Heart left ventricle (tissue), 16 donors: ENCODE results near the gene ZBTB9. TPM values are rescaled to one million over a fixed set of nuclear protein-coding genes. Genes with fewer than 3 reads are reported as not detected.
A peak's percentile ranks its signal among the peaks of the same experiment; 100 is the strongest.

Experiments
- ATAC-seq, 4 donors: fragments of 200-7000 bp; cut with Tn5 transposase; one replicate each; pipeline ENCODE4 v1.9.1; 2020 to 2022; ENCODE audit warnings: moderate library complexity in 4 of 4, mild to moderate bottlenecking in 3 of 4, moderate number of reproducible peaks in 1 of 4
- DNase-seq, 5 donors: peaks; one replicate each; pipeline ENCODE4 v3.0.0-alpha.2; 2020
- H3K27ac ChIP-seq, 12 donors: fragments of 200-600 bp; sonication (generic) in 4 of 12; one replicate each; pipeline versions ENCODE4 v1.5.0 to v1.8.0; 2016 to 2022; ENCODE audit warnings: mild to moderate bottlenecking in 2 of 12
- H3K27me3 ChIP-seq, 9 donors: fragments of 200-600 bp; sonication (generic) in 2 of 9; one replicate each; pipeline versions ENCODE4 v1.5.1 to v1.8.0; 2016 to 2022; ENCODE audit warnings: mild to moderate bottlenecking in 3 of 9
- H3K36me3 ChIP-seq, 9 donors: fragments of 200-600 bp; sonication (generic) in 2 of 9; one replicate each; pipeline versions ENCODE4 v1.5.0 to v1.8.0; 2018 to 2022; ENCODE audit warnings: mild to moderate bottlenecking in 2 of 9
- H3K4me1 ChIP-seq, 12 donors: fragments of 200-600 bp; sonication (generic) in 4 of 12; one replicate each; pipeline versions ENCODE4 v1.5.0 to v1.8.0; 2016 to 2022; ENCODE audit warnings: mild to moderate bottlenecking in 3 of 12
- H3K4me3 ChIP-seq, 12 donors: fragments of 200-600 bp; sonication (generic) in 4 of 12; one replicate each; pipeline versions ENCODE4 v1.5.0 to v1.8.0; 2017 to 2022; ENCODE audit warnings: mild to moderate bottlenecking in 9 of 12, moderate library complexity in 4 of 12
- H3K9me3 ChIP-seq, 12 donors: fragments of 200-600 bp; sonication (generic) in 4 of 12; one replicate each; pipeline versions ENCODE4 v1.5.0 to v1.8.0; 2016 to 2022; ENCODE audit warnings: mild to moderate bottlenecking in 1 of 12
- POLR2A ChIP-seq, 2 donors: fragments of 450-650 bp; IDR thresholded peaks; one replicate each; pipeline ENCODE4 v1.6.1; 2017; ENCODE audit warnings: antibody characterized with exemption in 2 of 2, mild to moderate bottlenecking in 2 of 2, moderate library complexity in 2 of 2
- WGBS, 4 donors: extraction: QIAGEN DNeasy Blood & Tissue Kit in 2 of 4; methylation state at CpG; one replicate each; pipeline versions ENCODE4 v1.1.5 to v1.1.7; 2013 to 2018; 5-methylcytosine and 5-hydroxymethylcytosine counted together
- intact Hi-C, 10 donors: fragments of 100-400 bp; cut with DNase I; formaldehyde crosslinking; loops; one replicate each; pipeline versions ENCODE4 v1.11.1 to v1.14.2; 2022
- polyA plus RNA-seq, 2 donors: library from polyadenylated mRNA; stranded (reverse); fragments of 200-250 nt; gene quantifications; one replicate each; pipeline ENCODE4 v1.2.3, GENCODE V29; 2013
- total RNA-seq, 9 donors: library from RNA; depleted of rRNA in 2 of 9; stranded (reverse); fragments of >200 nt in 2 of 9; fragmentation: NEBNext Ultra II Directional in 3 of 9; extraction: Animal tissue kit (Norgen Biotek cat#: 25700) in 3 of 9; gene quantifications; one replicate each; pipeline versions ENCODE4 v1.1.0 to v1.2.4, GENCODE V29; 2016 to 2023
- TF ChIP-seq, protein P1 (sequence below), 12 donors: fragments of 200-600 bp; sonication (generic) in 4 of 12; IDR thresholded peaks; one replicate each; pipeline versions ENCODE4 v1.5.0 to v1.8.0; 2018 to 2022; ENCODE audit warnings: antibody characterized with exemption in 12 of 12, mild to moderate bottlenecking in 5 of 12
- donor health status: ischemic (EF 13 %, LVEDD 7.1; RV severe dilation, severe dysfunction).
- donor health status: healthy with polysubstance abuse.
- donor health status: DM: no; HTN: yes; CAD: no.
- donor health status: DM: no; HTN: no; CAD: no.
- donor health status: ischemic (EF 25% LVEDD 6.9; RV normal size, moderate dysfunction).
- donor health status: ischemic (EF 25% LVEDD 5.7; RV mildly dilated, moderate dysfunction).
- donor health status: healthy.
- donor health status: DM: yes; HTN: yes; CAD: no.
- donor health status: ischemic (EF 35%, LVEDD 5.7; RV mildly dilated, moderate dysfunction).
- donor health status: nonischemic (EF 11% LVEDD 7.7; RV severe dilation, severe dysfunction).
- donor health status: DM: yes; HTN: yes; CAD: no.
- donor health status: PGD.
- donor health status: ischemic (EF 29% LVEDD 5.4; RV normal size, mild dysfunction).
- donor health status: nonischemic (EF 23%, LVEDD 6.1; RV moderate dilation, normal function).

The ZBTB9 gene
- total and polyA plus RNA-seq, 11 donors = 2.2 to 6.4 (median 4.7) TPM

DNA sequence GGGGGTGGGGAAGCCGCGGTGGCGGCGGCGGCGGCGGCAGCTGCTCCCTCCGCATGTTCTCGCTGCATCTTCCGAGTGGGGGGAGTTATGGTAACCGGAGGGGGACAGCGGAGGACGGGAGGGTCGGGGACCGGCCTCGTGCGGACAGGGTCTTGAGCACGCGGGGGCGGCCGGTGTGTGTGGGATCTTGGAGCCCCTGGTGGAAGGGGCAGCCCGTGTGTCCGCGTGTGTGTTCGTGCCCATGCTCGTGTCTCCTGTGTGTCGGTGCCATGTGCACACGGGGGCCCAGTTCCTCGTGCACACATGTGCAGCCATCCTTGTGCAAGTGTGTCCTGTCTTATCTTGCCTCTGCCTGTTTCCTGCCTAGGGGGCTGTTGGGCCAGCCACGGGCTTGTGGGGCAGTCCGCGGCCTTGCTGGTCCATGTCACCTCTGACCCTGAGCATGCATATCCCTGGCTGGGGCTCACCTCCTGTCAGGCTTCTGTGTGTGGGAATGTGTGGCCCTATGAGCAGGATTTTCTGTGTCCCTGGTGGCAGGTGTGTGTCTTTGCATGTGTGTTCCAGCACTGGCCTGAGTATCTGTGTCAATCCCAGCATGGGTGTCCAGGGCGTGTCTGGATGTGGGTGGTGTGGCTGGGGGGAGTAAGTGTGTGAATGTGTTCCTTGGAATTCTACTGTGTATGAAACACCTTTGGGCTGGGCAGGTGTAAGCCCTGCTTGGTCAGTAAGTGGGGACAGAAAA is 26.0 kb upstream of the ZBTB9 start:
- peaks cover 0 to 76% (median 56%) of the 10 kb centered on the region in 12 donors for H3K4me1 ChIP-seq
- no peak for TF ChIP-seq POLR2A (IDR thresholded peaks at IDR 0.05)
- TF ChIP-seq, protein P1, sequence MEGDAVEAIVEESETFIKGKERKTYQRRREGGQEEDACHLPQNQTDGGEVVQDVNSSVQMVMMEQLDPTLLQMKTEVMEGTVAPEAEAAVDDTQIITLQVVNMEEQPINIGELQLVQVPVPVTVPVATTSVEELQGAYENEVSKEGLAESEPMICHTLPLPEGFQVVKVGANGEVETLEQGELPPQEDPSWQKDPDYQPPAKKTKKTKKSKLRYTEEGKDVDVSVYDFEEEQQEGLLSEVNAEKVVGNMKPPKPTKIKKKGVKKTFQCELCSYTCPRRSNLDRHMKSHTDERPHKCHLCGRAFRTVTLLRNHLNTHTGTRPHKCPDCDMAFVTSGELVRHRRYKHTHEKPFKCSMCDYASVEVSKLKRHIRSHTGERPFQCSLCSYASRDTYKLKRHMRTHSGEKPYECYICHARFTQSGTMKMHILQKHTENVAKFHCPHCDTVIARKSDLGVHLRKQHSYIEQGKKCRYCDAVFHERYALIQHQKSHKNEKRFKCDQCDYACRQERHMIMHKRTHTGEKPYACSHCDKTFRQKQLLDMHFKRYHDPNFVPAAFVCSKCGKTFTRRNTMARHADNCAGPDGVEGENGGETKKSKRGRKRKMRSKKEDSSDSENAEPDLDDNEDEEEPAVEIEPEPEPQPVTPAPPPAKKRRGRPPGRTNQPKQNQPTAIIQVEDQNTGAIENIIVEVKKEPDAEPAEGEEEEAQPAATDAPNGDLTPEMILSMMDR (IDR thresholded peaks at IDR 0.05) = peak in 4 of 12 donors; percentile 5 to 17 (median 13)
- 7 to 32% (median 8%) methylated on average over 8 to 33 of the region's 33 CpGs for WGBS, 4 donors
- intact Hi-C loops = loop anchor here in 3 of 10 donors (5.0 to 10.0 kb wide), 2 partner anchors 36 to 146 kb away; partner anchors contain the start of gene KIFC1 (in 1 of the 3)
- no peaks in the 10 kb centered on the region for H3K9me3 ChIP-seq
- no peaks in the 10 kb centered on the region for H3K27me3 ChIP-seq
- no peaks in the 10 kb centered on the region for H3K36me3 ChIP-seq
- ATAC-seq (no peak), DNase-seq (peak in 2 of 5 donors; percentile 29 to 38)
- H3K27ac ChIP-seq = peak overlapping the region in 11 of 12 donors; percentile 26 to 98 (median 67)
- H3K4me3 ChIP-seq = peak overlapping the region in 11 of 12 donors; percentile 17 to 76 (median 68)

DNA sequence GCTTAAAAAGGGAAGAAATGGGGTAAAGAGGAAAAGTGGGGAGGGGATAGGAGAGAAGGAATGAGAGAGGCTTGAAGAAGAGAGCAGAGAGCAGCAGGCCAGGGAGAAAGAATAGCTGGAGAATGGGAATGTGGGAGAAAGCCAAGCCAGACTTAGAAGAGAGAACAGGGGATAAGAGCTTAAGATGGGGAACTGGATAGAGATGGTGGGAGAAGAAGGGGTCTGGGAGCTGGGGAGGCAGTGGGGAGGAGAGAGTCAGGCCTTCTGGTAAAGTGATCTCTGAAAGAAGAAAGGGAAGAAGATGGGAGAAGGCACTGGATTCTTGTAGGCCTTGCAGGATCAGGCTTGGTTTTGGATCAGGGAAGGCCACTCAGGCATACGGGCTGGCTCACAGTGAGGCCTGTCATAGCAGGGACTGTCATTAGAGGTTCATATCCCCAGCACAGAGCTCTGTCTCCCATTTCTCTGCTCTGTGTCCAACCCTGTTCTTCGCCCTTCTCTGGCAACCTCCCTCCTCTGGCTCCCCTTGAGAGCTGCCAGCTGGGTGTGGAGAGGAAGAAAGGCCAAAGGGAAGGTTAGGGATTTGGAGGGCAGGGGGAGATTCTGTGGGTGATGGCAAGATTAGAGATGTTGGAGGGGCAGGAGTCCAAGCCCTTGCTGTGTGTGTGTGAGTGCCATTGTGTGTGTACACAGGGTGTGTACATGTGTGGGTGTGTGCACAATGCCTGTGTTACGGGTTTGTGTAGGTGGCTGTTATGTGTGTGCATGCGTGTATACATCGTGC is 25.2 kb upstream of the ZBTB9 start:
- 58 to 66% (median 61%) methylated on average over 5 of the region's 5 CpGs for WGBS, 4 donors
- ATAC-seq = no peak
- Histone ChIP-seq H3K36me3 (no peaks in the 10 kb centered on the region), H3K4me3 (peak overlapping the region in 1 of 12 donors; percentile 75), H3K9me3 (no peaks in the 10 kb centered on the region), H3K27me3 (no peaks in the 10 kb centered on the region), H3K4me1 (peaks cover 0 to 79% (median 57%) of the 10 kb centered on the region in 12 donors), H3K27ac (peak overlapping the region in 10 of 12 donors; percentile 47 to 98 (median 70))
- peak in 1 of 5 donors; percentile 20 for DNase-seq
- intact Hi-C loops = loop anchor here in 3 of 10 donors (5.0 to 10.0 kb wide), 2 partner anchors 37 to 146 kb away; partner anchors contain the start of gene KIFC1 (in 1 of the 3)
- no peak for TF ChIP-seq POLR2A (IDR thresholded peaks at IDR 0.05)
- TF ChIP-seq, protein P1 (IDR thresholded peaks at IDR 0.05) = no peak

DNA sequence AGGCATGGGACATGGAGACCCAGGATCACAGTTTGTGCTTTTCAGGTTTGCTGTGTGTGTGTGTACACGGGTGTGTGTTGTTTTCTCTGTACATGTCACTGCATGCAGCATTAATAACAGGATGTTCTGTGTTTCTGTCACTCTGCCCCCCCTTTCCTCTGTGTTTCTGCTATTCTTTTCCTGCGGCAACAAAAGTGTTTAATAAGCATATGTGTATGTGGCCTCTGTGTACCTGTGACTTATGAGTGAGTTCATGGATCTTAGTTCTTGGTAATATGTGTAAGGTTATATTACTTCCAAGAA is 24.7 kb upstream of the ZBTB9 start:
- Histone ChIP-seq H3K36me3 (no peaks in the 10 kb centered on the region), H3K9me3 (no peaks in the 10 kb centered on the region), H3K4me3 (no peak overlapping the region), H3K27ac (peak overlapping the region in 3 of 12 donors; percentile 67 to 98 (median 97)), H3K4me1 (peaks cover 0 to 79% (median 53%) of the 10 kb centered on the region in 12 donors), H3K27me3 (no peaks in the 10 kb centered on the region)
- TF ChIP-seq POLR2A (IDR thresholded peaks at IDR 0.05) = no peak
- TF ChIP-seq, protein P1 (IDR thresholded peaks at IDR 0.05) = no peak
- WGBS, 4 donors = 46 to 63% (median 54%) methylated on average over 2 of the region's 2 CpGs
- intact Hi-C loops = loop anchor here in 3 of 10 donors (5.0 to 10.0 kb wide), 2 partner anchors 37 to 145 kb away; partner anchors contain the start of gene KIFC1 (in 1 of the 3)
- no peak for DNase-seq
- no peak for ATAC-seq

DNA sequence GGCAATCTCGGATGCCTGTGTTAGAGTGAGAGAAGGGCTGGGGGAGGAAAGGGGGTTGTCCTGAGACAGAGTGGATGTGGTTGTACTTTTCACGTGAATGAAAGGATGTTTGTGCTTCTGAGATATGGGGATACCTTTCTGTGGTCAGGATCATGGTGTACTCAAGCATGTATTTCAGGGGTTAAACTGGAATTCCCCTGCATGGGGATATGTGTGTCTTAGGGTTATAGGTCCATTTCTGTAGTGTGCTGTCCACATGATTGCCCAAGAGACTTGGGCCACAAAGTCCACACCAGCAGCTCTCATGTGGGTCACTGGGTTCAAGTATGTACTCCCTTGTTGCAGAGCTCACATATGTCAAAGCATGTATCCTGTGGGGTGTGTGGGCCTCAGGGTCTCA is 24.0 kb upstream of the ZBTB9 start:
- H3K27ac ChIP-seq = peak overlapping the region in 2 of 12 donors; percentile 67 to 75
- WGBS, 4 donors = 49 to 60% (median 58%) methylated on average over 2 of the region's 2 CpGs

More for the DNA sequence above, 24.0 kb upstream of the ZBTB9 start:
- H3K27me3 ChIP-seq = no peaks in the 10 kb centered on the region
- ATAC-seq (no peak), DNase-seq (peak in 1 of 5 donors; percentile 12)
- H3K36me3 ChIP-seq = peaks cover 0 to 6% (median 3%) of the 10 kb centered on the region in 9 donors
- no peak for TF ChIP-seq POLR2A (IDR thresholded peaks at IDR 0.05)
- TF ChIP-seq, protein P1 (IDR thresholded peaks at IDR 0.05) = no peak
- no peaks in the 10 kb centered on the region for H3K9me3 ChIP-seq
- H3K4me1 ChIP-seq = peaks cover 0 to 72% (median 47%) of the 10 kb centered on the region in 12 donors
- H3K4me3 ChIP-seq = no peak overlapping the region
- intact Hi-C loops = no loop called here
